Colonic mucosa (tissue), 4 donors: ENCODE results near the gene DLG2. TPM values are rescaled to one million over a fixed set of nuclear protein-coding genes. Genes with fewer than 3 reads are reported as not detected.

ENCODE experiments used
- DNase-seq: peaks from one replicate; pipeline ENCODE4 v3.0.0-alpha.2; 2020
- H3K27ac ChIP-seq: fragments of 200-600 bp; one replicate; pipeline ENCODE4 v1.8.0; 2021
- H3K27me3 ChIP-seq: fragments of 200-600 bp; one replicate; pipeline ENCODE4 v1.8.0; 2021
- H3K36me3 ChIP-seq: fragments of 200-600 bp; one replicate; pipeline ENCODE4 v1.8.0; 2021
- H3K4me1 ChIP-seq: fragments of 200-600 bp; one replicate; pipeline ENCODE4 v1.8.0; 2021; ENCODE audit warnings: mild to moderate bottlenecking
- H3K4me3 ChIP-seq: fragments of 200-600 bp; one replicate; pipeline ENCODE4 v1.8.0; 2021
- H3K9ac ChIP-seq, 2 donors: one replicate each; pipeline ENCODE4 v1.7.0; 2013; ENCODE audit warnings: control low read depth in 2 of 2, low read depth in 2 of 2, low read length in 2 of 2
- H3K9me3 ChIP-seq: fragments of 200-600 bp; one replicate; pipeline ENCODE4 v1.8.0; 2021
- intact Hi-C: fragments of 100-400 bp; cut with DNase I; formaldehyde crosslinking; loops from one replicate; pipeline ENCODE4 v1.14.1; 2022
- total RNA-seq, 2 donors: library from RNA; stranded (reverse); fragmentation: NEBNext Ultra II Directional in 1 of 2; extraction: Animal tissue kit (Norgen Biotek cat#: 25700) in 1 of 2; gene quantifications; one replicate each; pipeline ENCODE4 v1.2.1, GENCODE V29; 2021
- TF ChIP-seq, protein P1 (sequence below): fragments of 200-600 bp; IDR thresholded peaks from one replicate; pipeline ENCODE4 v1.8.0; 2022; ENCODE audit warnings: antibody characterized with exemption, mild to moderate bottlenecking
- donor health status: healthy.
- donor health status: DM: no; HTN: no; CAD: no.
- donor health status: DM: no; HTN: no; CAD: no.

The DLG2 gene
- total RNA-seq, 2 donors from 2014 or later: 1.4 to 3.3 TPM

DNA sequence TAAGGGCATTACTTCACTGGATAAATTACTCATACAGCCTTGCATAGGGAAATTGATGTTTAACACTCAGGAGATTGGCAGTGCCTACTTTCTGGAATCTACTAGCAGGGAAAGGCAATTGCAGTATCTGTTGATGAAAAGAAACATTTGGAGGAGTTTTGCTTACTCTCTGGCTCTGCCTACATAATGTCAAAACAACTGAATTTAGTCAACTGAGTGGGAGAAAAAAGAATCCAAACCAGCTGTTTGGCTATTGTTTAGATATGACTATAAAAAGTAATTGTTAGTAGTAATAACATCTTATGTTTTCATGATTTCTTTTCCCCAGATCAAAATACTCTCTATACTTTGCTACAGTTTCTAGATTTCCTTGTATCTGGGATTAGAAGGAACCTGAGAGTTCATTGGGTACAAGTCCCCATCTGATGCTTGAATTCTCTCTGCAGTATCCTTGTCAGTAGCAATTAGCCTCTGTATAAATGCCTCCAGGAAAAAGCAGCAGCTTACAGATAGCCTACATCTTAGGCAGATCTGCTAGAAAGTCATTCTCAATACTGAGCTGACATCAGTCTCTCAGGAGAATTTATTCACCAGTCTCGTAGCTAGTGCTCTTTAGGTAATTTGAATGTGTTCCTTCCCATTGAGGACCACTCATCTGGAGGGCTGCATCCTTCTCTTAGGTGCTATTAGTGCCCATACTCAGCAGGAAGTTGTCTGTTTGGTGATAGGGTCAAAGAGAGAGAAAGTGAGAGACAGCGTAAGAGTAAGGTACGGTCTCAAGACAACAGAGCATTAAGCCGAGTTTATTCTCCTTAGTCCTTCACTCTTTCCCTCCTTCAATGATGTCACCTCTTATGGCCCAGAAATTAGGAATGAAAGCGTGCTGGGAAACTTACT, 2155.1 kb downstream of the DLG2 start:
- H3K4me1 ChIP-seq: no peaks in the 10 kb centered on the region
- DNase-seq: no peak
- H3K36me3 ChIP-seq: no peaks in the 10 kb centered on the region
- H3K27ac ChIP-seq: no peak overlapping the region
- no peaks in the 10 kb centered on the region for H3K9me3 ChIP-seq
- TF ChIP-seq, protein P1, sequence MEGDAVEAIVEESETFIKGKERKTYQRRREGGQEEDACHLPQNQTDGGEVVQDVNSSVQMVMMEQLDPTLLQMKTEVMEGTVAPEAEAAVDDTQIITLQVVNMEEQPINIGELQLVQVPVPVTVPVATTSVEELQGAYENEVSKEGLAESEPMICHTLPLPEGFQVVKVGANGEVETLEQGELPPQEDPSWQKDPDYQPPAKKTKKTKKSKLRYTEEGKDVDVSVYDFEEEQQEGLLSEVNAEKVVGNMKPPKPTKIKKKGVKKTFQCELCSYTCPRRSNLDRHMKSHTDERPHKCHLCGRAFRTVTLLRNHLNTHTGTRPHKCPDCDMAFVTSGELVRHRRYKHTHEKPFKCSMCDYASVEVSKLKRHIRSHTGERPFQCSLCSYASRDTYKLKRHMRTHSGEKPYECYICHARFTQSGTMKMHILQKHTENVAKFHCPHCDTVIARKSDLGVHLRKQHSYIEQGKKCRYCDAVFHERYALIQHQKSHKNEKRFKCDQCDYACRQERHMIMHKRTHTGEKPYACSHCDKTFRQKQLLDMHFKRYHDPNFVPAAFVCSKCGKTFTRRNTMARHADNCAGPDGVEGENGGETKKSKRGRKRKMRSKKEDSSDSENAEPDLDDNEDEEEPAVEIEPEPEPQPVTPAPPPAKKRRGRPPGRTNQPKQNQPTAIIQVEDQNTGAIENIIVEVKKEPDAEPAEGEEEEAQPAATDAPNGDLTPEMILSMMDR: no peak
- no peaks in the 10 kb centered on the region for H3K27me3 ChIP-seq
- intact Hi-C loops: no loop called here
- no peak overlapping the region for H3K4me3 ChIP-seq
- H3K9ac ChIP-seq: no peak overlapping the region

DNA sequence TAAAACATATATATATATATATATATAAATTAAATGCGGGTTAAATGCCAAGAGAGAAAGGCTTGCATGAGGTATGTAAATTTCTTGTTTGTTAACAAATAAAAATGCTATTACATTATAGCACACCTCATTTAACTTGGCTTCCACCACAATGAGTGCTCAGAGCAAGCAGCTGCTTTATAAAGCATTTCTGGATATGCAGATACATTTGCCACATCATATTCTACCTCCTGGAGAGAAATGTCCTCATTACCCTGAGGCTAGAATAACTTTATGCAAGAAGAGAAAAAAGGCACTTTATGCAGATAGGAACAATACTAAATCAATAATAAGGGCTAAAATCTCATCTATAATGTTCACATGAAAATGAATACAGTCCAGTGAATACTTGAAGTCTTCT, 2159.3 kb downstream of the DLG2 start:
- Histone ChIP-seq H3K27me3 (no peaks in the 10 kb centered on the region), H3K9me3 (no peaks in the 10 kb centered on the region), H3K9ac (no peak overlapping the region), H3K36me3 (no peaks in the 10 kb centered on the region), H3K4me1 (no peaks in the 10 kb centered on the region), H3K27ac (no peak overlapping the region), H3K4me3 (no peak overlapping the region)
- no peak for DNase-seq
- TF ChIP-seq, protein P1: no peak
- intact Hi-C loops: no loop called here

DNA sequence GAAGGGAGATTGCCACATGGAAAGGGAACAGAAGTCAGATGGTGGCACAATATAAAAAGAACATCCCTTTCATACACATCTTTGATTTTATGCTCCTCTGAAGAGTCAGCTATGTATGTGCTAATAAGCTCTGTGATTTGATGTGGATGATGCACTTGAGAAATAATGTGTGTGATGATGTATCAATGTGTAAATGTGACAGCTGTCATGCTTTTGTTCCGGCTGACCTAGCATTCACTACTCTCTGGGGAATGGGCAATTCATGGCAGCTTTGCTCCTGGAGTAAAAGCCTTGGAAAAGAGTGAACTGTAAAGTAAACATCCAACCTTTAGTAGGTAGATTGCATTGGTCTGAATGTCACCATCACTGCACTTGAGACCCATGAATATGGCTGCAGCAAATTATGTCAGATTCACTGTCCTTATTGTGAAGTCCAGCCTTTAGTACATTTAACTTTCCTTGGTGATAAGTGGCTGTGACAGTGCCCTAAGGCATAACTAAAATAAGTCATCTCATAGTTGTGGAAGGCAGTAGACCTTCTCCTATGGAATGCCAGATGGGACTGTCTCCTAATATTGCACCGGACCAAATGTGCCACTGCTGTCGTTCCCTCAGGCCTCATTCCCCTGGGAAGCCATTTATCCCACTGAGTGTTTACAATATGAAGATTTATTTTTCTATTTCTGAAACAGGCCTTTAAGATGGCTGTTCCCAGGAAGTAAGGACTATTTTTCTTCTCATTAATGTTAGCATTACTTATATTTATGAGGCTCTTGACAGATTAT, 2162.8 kb downstream of the DLG2 start:
- Histone ChIP-seq H3K27me3 (no peaks in the 10 kb centered on the region), H3K9me3 (no peaks in the 10 kb centered on the region), H3K9ac (no peak overlapping the region), H3K27ac (no peak overlapping the region), H3K4me1 (no peaks in the 10 kb centered on the region), H3K4me3 (no peak overlapping the region), H3K36me3 (no peaks in the 10 kb centered on the region)
- intact Hi-C loops: no loop called here
- no peak for DNase-seq
- TF ChIP-seq, protein P1: no peak

DNA sequence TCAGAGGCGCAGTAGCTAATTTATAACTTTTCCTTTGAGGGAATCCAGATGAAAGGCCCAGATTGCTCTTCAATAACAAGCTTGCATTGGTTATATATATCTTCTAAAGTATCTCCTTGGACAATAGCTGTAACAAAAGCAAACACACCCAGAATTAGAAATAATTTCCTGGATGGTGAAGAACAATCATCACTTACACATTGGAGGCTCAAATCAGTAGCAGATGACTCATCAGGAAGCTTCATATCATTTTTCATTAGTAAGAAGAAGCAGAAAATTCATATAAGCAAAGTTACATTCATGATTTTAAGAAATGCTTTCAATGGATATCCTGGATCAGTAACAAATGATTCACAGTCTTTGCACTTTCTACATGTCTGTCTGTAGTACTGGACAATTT, 2167.3 kb downstream of the DLG2 start:
- no peak for DNase-seq
- TF ChIP-seq, protein P1: no peak
- no peaks in the 10 kb centered on the region for H3K27me3 ChIP-seq

DNA sequence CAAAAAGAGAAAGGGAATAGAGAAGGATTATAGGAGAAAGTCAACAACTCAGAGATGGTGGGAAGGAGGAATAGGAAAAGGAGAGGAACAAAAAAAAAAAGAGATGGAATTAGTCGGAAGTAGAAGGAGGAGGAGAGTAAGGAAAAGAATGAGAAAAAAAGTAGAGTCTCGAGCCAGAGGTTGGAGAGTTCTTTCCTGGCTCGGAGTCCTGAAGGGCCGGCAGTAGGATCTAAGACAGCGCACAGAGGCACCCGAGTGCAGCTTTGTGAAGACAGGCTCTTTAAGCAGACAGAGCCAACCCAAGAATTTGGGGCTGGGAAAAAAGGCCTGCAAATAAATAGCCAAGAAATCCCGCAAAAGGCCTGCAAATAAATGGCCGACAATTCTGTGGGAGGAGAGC, 2170.6 kb downstream of the DLG2 start:
- TF ChIP-seq, protein P1: no peak
- no peaks in the 10 kb centered on the region for H3K9me3 ChIP-seq
- no peaks in the 10 kb centered on the region for H3K27me3 ChIP-seq
- no peak overlapping the region for H3K9ac ChIP-seq
- DNase-seq: no peak
- H3K4me1 ChIP-seq: no peaks in the 10 kb centered on the region
- H3K36me3 ChIP-seq: no peaks in the 10 kb centered on the region
- no peak overlapping the region for H3K27ac ChIP-seq
- intact Hi-C loops: no loop called here
- H3K4me3 ChIP-seq: no peak overlapping the region

More for the DNA sequence above, 2167.3 kb downstream of the DLG2 start:
- H3K9me3 ChIP-seq: no peaks in the 10 kb centered on the region
- intact Hi-C loops: no loop called here
- no peak overlapping the region for H3K27ac ChIP-seq
- no peaks in the 10 kb centered on the region for H3K4me1 ChIP-seq
- no peak overlapping the region for H3K4me3 ChIP-seq
- no peaks in the 10 kb centered on the region for H3K36me3 ChIP-seq
- H3K9ac ChIP-seq: no peak overlapping the region
